ENCODE results near the gene SLF2. TPM values are rescaled to one million over a fixed set of nuclear protein-coding genes. Genes with fewer than 3 reads are reported as not detected.

The SLF2 gene
- total RNA-seq, 1 experiment from 2014 or later = 43.0 TPM

- TF ChIP-seq YY1 (IDR thresholded peaks at IDR 0.05; ENCODE audit: extremely low read depth, insufficient replicate concordance, low read depth, low read length) (no peak), CTCF (IDR thresholded peaks at IDR 0.05 in 2 of 3, conservative IDR thresholded peaks at IDR 0.05 in 1 of 3; ENCODE audit: borderline replicate concordance in 1 of 3, insufficient read depth in 1 of 3, low read depth in 2 of 3, low read length in 2 of 3) (no peak), JUND (IDR thresholded peaks at IDR 0.05) (no peak)
Observed at GRCh38 chr10:100976906-100977305, 64.1 kb downstream of the SLF2 start (continued).

- Histone ChIP-seq H3K9me3 (ENCODE audit: control insufficient read depth in 1 of 2, insufficient read depth in 1 of 2, low read depth in 1 of 2, low read length in 2 of 2) (no peaks in the 10 kb centered on the region), H3K79me2 (ENCODE audit: insufficient read depth, low read length) (no peaks in the 10 kb centered on the region), H3K36me3 (ENCODE audit: control insufficient read depth in 1 of 2, insufficient read depth in 2 of 2, low read length in 2 of 2) (peaks cover 4 to 14% of the 10 kb centered on the region in 2 experiments; a peak in 3 of 4 replicates), H3K4me3 (replicated peaks in 1 of 2; ENCODE audit: low read depth in 1 of 2, low read length in 2 of 2) (no peak overlapping the region), H3K4me2 (ENCODE audit: low read length) (no peak overlapping the region), H4K20me1 (ENCODE audit: insufficient read depth) (no peaks in the 10 kb centered on the region), H3K27ac (ENCODE audit: low read depth, low read length) (no peak overlapping the region), H3K27me3 (ENCODE audit: insufficient read depth, low read length) (no peaks in the 10 kb centered on the region), H3K9me2 (ENCODE audit: insufficient read depth) (no peaks in the 10 kb centered on the region), H3K9ac (ENCODE audit: low read length) (no peak overlapping the region), H3K4me1 (ENCODE audit: control insufficient read depth in 1 of 2, insufficient read depth in 2 of 2, low read length in 2 of 2) (peaks cover 3 to 8% of the 10 kb centered on the region in 2 experiments; a peak in 3 of 4 replicates), H2AFZ (ENCODE audit: low read depth, low read length, poor library complexity, severe bottlenecking) (no peak overlapping the region)
- no peak for DNase-seq (ENCODE audit: low read depth, low spot score)
- ChIA-PET CTCF (no interaction called here), RAD21 (ENCODE audit: low non-redundant PET in 1 of 2, low total read pairs in 2 of 2, uncharacterized antibody in 2 of 2, unreplicated experiment in 2 of 2) (no interaction called here), POLR2A (no interaction called here)
- intact Hi-C loops (cut with micrococcal nuclease) = no loop called here
- no peak for TF ChIP-seq CTCF (IDR thresholded peaks at IDR 0.05 in 2 of 3, conservative IDR thresholded peaks at IDR 0.05 in 1 of 3; ENCODE audit: borderline replicate concordance in 1 of 3, insufficient read depth in 1 of 3, low read depth in 2 of 3, low read length in 2 of 3)
- TF ChIP-seq POLR2AphosphoS5 (IDR thresholded peaks at IDR 0.05; ENCODE audit: low read depth, low read length) = no peak; the same call in 1 of the 2 replicates
- no peak for TF ChIP-seq MAX (IDR thresholded peaks at IDR 0.05)
- no peak for TF ChIP-seq RAD21 (IDR thresholded peaks at IDR 0.05; ENCODE audit: low read depth)
- TF ChIP-seq ELF1 (IDR thresholded peaks at IDR 0.05; ENCODE audit: borderline replicate concordance, low read depth) = no peak
- TF ChIP-seq ZBTB33 (IDR thresholded peaks at IDR 0.05; ENCODE audit: extremely low read depth, insufficient replicate concordance, low read length) = no peak
- TF ChIP-seq REST (IDR thresholded peaks at IDR 0.05; ENCODE audit: low read depth) = no peak
- no peak for TF ChIP-seq CEBPB (IDR thresholded peaks at IDR 0.05; ENCODE audit: low read depth)
- no peak for TF ChIP-seq EZH2 (IDR thresholded peaks at IDR 0.05)
- BruUV-seq (replicated peaks) = no TSS peak
- no peak for ATAC-seq
Observed at GRCh38 chr10:100977436-100977835, 64.7 kb downstream of the SLF2 start.

All from HCT116 (cell line).